Mucosa of rectum (tissue), 2 donors: Measurements from ENCODE around the gene RAD18.

Experiments
- H3K27ac ChIP-seq, 2 donors: one replicate each; pipeline ENCODE4 v1.7.0; 2013; ENCODE audit warnings: inconsistent platforms in 2 of 2, low read depth in 2 of 2, low read length in 2 of 2
- H3K27me3 ChIP-seq, 2 donors: one replicate each; pipeline ENCODE4 v1.7.0; 2013; ENCODE audit warnings: low read length in 2 of 2; ENCODE audit not compliant: control insufficient read depth in 2 of 2, insufficient read depth in 2 of 2
- H3K36me3 ChIP-seq, 2 donors: one replicate each; pipeline ENCODE4 v1.7.0; 2013; ENCODE audit warnings: low read length in 2 of 2; ENCODE audit not compliant: control insufficient read depth in 2 of 2, insufficient read depth in 2 of 2
- H3K4me1 ChIP-seq, 2 donors: one replicate each; pipeline ENCODE4 v1.7.0; 2013; ENCODE audit warnings: low read length in 2 of 2, mild to moderate bottlenecking in 1 of 2; ENCODE audit not compliant: control insufficient read depth in 2 of 2, insufficient read depth in 2 of 2
- H3K4me3 ChIP-seq, 2 donors: one replicate each; pipeline ENCODE4 v1.7.0; 2013; ENCODE audit warnings: low read length in 2 of 2
- H3K9ac ChIP-seq, 2 donors: one replicate each; pipeline ENCODE4 v1.7.0; 2013; ENCODE audit warnings: low read length in 2 of 2, low read depth in 1 of 2, mild to moderate bottlenecking in 1 of 2
- H3K9me3 ChIP-seq, 2 donors: one replicate each; pipeline ENCODE4 v1.7.0; 2013; ENCODE audit warnings: low read length in 2 of 2; ENCODE audit not compliant: control insufficient read depth in 2 of 2
- donor health status: healthy.
- donor health status: Normal muscosa, but diverticular disease.

The RAD18 gene

DNA sequence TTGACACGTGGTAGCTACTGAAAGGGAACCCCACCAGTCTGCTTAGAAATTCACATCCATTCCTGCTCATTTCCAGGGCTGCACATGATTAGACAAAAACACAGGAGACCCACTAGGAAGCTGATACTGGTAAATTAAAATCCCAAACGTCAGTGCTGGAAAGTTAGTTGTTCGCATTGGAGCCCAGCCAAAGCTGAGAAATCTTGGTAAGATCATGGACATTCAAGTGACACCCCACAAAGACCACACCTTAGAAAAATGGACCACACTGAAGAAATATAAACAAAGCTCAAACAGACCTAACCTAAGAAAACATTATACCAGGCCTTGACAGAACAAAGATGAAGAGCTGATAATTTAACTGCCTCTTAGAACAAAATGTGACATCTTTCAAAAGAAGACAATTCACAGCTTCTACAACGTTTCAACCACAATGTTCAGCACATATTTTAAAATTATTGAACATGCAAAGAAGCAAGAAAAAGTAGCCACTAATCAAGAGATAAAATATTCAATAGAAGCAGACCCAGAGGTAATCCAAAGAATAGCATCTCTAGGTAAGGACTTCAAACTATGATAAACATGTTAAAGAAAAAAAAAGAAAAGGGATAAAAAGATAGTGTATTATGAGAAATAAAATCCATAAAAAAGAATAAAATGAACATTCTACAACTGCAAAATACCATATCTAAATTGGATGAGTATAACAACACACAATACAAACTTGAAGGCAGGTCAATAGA lies 20.4 kb downstream of the RAD18 start:
- peaks cover 0 to 13% of the 10 kb centered on the region in 2 donors for H3K36me3 ChIP-seq
- H3K9ac ChIP-seq: no peak overlapping the region
- H3K9me3 ChIP-seq: no peaks in the 10 kb centered on the region
- no peak overlapping the region for H3K27ac ChIP-seq
- no peaks in the 10 kb centered on the region for H3K4me1 ChIP-seq
- H3K27me3 ChIP-seq: no peaks in the 10 kb centered on the region
- H3K4me3 ChIP-seq: no peak overlapping the region

DNA sequence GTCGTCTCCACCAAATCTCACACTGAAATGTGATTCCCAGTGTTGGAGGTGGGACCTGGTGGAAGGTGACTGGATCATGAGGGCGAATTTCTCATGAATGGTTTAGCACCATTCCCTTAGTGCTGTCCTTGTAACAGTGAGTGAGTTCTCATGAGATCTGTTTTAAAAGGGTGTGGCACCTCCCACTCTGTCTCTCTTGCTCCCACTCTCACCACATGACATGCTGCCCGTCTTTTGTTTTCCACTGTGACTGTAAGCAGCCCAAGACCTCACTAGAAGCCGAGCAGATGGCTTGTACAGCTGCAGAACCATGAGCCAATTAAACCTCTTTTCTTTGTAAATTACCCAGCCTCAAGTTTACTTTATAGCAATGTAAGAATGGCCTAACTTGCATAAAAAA lies 21.2 kb downstream of the RAD18 start:
- Histone ChIP-seq H3K9me3 (no peaks in the 10 kb centered on the region), H3K27me3 (no peaks in the 10 kb centered on the region), H3K4me3 (no peak overlapping the region), H3K4me1 (no peaks in the 10 kb centered on the region), H3K27ac (no peak overlapping the region), H3K9ac (no peak overlapping the region), H3K36me3 (peaks cover 0 to 13% of the 10 kb centered on the region in 2 donors)

DNA sequence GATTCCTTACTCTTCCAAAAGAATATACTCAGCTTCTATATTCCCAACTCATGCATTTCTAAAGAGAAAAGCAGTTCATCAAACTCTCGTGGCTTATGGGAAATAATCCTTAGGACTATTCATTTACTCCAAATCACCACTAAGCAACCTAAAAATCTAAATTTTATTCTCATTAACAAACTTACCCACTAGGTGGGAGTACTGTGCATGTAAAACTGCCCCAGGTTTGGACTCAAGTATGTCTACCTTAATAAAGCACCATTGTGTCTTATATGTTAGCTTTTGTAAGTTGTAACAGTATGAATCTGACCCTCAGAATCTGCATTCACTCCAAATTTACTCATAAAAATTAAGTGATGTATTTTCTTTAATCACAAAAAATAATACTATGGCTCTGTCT lies 25.3 kb downstream of the RAD18 start:
- H3K4me1 ChIP-seq: no peaks in the 10 kb centered on the region

DNA sequence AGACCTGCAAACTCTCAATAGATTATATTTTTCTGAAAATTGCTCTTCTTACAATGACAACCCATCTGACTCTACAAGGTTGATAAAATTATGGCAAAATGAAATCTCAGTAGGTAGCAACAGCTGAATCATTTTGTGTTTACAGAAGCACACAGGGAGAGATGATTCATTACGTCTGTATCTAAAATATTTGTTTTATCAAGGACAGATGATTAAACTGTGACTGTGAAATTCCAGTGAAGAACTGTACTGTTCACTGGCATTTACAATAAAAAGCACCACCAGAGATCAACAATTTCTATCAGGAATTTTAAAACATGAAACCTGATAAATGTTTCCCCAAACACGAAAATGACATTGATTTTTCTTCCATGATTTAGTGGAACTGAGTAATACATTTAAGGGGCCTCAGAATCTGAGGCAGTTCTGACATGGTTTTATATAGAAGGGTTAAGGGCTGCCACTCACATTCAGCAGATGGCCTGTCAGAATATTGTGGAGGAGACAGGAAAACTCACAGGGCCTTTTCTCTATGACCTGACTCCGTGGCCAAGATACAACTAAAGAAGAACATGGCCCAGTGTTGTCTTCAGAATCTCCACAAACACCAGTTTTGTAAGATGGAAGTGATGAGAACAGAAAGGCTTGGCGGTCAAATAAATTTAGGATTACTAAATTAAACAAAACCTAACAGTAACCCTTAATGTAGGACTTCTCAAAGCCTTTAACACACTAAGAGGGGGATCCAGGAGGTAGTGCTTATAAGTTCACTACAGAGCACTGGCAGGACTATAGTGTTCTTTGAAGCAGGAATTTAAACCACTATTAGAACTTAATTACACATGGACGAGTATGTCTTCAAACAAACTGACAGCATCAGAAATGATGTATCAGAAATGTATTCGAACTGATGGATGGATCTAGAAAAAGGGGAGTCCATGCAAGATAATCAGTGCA lies 25.9 kb downstream of the RAD18 start:
- H3K9me3 ChIP-seq: no peaks in the 10 kb centered on the region
- H3K4me3 ChIP-seq: no peak overlapping the region
- no peaks in the 10 kb centered on the region for H3K4me1 ChIP-seq
- H3K36me3 ChIP-seq: peaks cover 0 to 11% of the 10 kb centered on the region in 2 donors
- no peak overlapping the region for H3K27ac ChIP-seq
- H3K9ac ChIP-seq: no peak overlapping the region
- H3K27me3 ChIP-seq: no peaks in the 10 kb centered on the region

More for the DNA sequence above, 25.3 kb downstream of the RAD18 start:
- Histone ChIP-seq H3K27me3 (no peaks in the 10 kb centered on the region), H3K9me3 (no peaks in the 10 kb centered on the region), H3K4me3 (no peak overlapping the region), H3K36me3 (peaks cover 0 to 11% of the 10 kb centered on the region in 2 donors), H3K27ac (no peak overlapping the region), H3K9ac (no peak overlapping the region)

DNA sequence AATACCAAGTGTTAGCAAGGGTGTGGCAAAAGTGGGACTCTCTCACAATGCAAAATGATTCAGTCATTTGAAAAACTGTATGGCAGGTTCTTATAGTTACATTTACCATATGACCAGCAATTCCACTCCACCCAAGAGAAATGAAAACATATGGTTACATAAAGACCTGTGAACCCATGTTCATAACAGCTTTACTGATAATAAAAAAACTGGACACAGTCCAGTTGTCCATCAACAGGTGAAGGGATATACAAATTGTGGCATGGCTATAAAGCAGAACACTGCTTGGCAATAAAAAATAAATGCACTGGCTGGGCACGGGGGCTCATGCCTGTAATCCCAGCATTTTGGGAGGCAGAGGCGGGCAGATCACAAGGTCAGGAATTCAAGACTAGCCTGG lies 30.8 kb downstream of the RAD18 start:
- Histone ChIP-seq H3K4me3 (no peak overlapping the region), H3K36me3 (no peaks in the 10 kb centered on the region), H3K4me1 (peaks cover 0 to 2% of the 10 kb centered on the region in 2 donors), H3K27me3 (no peaks in the 10 kb centered on the region), H3K9me3 (no peaks in the 10 kb centered on the region), H3K9ac (no peak overlapping the region), H3K27ac (no peak overlapping the region)

DNA sequence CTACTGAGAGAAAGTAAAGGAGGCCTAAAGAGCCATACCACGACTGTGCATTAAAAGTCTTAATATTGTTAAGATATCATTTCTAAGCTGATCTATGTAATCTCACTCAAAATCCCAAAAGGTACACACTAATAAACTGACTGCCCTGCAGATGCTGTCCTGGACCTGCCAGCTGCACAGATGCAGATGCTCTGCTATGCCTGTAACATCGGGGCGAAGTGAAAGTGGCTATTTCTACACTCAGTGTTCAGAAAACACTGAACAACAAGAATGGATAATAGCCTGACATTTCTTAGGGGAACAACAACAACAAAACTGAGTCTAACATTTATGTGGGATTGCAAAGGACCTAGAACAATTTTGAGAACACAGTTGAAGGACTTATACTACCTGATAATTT lies 31.9 kb downstream of the RAD18 start:
- no peak overlapping the region for H3K9ac ChIP-seq
- H3K4me1 ChIP-seq: peaks cover 0 to 2% of the 10 kb centered on the region in 2 donors

DNA sequence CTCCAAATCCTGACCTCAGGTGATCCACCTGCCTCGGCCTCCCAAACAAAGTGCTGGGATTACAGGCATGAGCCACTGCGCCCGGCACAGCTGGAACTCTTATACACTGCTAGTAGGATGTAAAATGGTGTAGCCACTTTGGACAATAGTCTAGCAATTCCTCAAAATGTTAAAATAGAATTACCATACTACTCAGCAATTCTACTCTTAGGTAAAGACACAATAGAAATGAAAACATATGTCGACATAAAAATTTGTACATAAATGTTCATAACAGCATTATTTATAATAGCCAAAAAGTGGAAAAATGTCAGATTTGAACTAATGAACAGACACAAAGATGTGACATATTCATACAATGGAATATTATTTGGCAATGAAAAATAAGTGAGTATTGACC lies 33.4 kb downstream of the RAD18 start:
- no peaks in the 10 kb centered on the region for H3K36me3 ChIP-seq
- no peak overlapping the region for H3K27ac ChIP-seq
- H3K9me3 ChIP-seq: no peaks in the 10 kb centered on the region
- H3K4me1 ChIP-seq: peaks cover 0 to 2% of the 10 kb centered on the region in 2 donors
- H3K27me3 ChIP-seq: no peaks in the 10 kb centered on the region
- no peak overlapping the region for H3K9ac ChIP-seq
- H3K4me3 ChIP-seq: no peak overlapping the region

More for the DNA sequence above, 31.9 kb downstream of the RAD18 start:
- Histone ChIP-seq H3K36me3 (no peaks in the 10 kb centered on the region), H3K27ac (no peak overlapping the region), H3K27me3 (no peaks in the 10 kb centered on the region), H3K9me3 (no peaks in the 10 kb centered on the region), H3K4me3 (peak overlapping the region in 1 of 2 donors; percentile 13)

DNA sequence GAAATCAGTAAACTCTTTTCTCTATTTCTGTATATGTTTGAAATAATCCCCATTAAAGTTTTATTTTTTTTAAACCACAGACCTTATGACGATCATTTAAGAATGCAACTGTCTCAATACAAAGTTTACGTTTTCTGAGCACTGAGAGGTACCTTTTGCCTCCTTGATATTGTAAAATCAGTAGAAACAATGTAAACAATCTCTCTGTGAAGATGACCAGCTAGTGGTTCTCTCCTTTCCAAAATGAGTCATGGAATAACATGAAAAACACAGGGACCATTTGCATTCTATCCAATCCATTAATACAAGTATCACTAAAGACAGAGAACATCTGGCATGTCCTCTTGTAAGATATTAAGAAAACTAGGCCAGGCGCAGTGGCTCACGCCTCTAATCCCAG lies 48.8 kb downstream of the RAD18 start:
- H3K27ac ChIP-seq: no peak overlapping the region
- H3K4me1 ChIP-seq: no peaks in the 10 kb centered on the region
- no peaks in the 10 kb centered on the region for H3K36me3 ChIP-seq
- H3K9me3 ChIP-seq: no peaks in the 10 kb centered on the region
- no peaks in the 10 kb centered on the region for H3K27me3 ChIP-seq
- H3K9ac ChIP-seq: no peak overlapping the region
- no peak overlapping the region for H3K4me3 ChIP-seq

DNA sequence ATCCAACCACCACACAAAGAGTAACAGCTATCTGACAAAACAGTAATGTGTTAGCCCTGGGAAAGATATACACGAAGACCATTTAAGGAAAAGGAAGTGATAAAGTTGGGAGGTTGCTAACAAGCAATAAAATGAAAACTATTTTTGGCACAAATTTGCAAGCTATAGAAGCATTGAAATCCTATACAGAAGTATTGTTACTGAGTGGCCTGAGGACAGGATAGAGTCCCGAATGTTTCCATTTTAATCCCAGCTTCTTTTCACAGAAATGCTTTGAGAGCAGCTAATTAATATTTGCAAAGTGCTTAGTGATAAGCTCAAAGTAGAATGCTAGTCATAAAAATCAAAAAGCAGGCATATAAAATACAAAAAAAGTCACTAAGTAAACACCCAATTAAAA lies 51.5 kb downstream of the RAD18 start:
- no peaks in the 10 kb centered on the region for H3K9me3 ChIP-seq
- no peaks in the 10 kb centered on the region for H3K36me3 ChIP-seq
- no peaks in the 10 kb centered on the region for H3K27me3 ChIP-seq
- no peak overlapping the region for H3K4me3 ChIP-seq
- no peak overlapping the region for H3K9ac ChIP-seq
- H3K27ac ChIP-seq: no peak overlapping the region
- no peaks in the 10 kb centered on the region for H3K4me1 ChIP-seq

DNA sequence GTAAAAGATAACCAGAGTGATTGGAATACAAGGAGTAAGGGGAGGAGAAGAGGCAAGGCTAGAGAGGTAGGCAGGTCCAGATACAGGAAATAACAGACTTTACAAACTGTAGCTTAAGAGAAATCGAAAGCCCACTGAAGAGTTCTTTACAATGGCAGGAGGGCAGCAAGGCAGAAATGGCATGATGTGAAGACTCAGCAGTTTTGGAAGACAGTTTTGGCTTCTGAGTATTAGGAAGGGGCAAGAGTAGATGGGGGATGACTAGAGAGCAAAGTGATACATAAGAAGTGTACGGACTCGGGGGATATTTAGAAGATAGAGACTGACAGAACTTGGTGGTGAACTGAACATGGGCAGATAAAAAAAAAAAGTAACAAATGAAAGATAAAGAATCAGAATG lies 54.1 kb downstream of the RAD18 start:
- H3K9ac ChIP-seq: no peak overlapping the region
- H3K27ac ChIP-seq: no peak overlapping the region
- no peak overlapping the region for H3K4me3 ChIP-seq
- no peaks in the 10 kb centered on the region for H3K27me3 ChIP-seq
- no peaks in the 10 kb centered on the region for H3K4me1 ChIP-seq
- H3K9me3 ChIP-seq: no peaks in the 10 kb centered on the region
- no peaks in the 10 kb centered on the region for H3K36me3 ChIP-seq
